AG09319 (cell line): Measurements from ENCODE around the gene ACTR10.
A peak's percentile ranks its signal among the peaks of the same experiment; 100 is the strongest.

Source experiments
- DNase-seq: peaks from one replicate; pipeline ENCODE4 v3.0.0-alpha.2; 2010; ENCODE audit warnings: low read depth; ENCODE audit errors: extremely low read depth
- TF ChIP-seq, protein P1 (sequence below): IDR thresholded peaks from 2 replicates; pipeline ENCODE4 v1.5.1; 2011; ENCODE audit warnings: low read depth, mild to moderate bottlenecking, inconsistent platforms, low read length, moderate library complexity

The ACTR10 gene

DNA sequence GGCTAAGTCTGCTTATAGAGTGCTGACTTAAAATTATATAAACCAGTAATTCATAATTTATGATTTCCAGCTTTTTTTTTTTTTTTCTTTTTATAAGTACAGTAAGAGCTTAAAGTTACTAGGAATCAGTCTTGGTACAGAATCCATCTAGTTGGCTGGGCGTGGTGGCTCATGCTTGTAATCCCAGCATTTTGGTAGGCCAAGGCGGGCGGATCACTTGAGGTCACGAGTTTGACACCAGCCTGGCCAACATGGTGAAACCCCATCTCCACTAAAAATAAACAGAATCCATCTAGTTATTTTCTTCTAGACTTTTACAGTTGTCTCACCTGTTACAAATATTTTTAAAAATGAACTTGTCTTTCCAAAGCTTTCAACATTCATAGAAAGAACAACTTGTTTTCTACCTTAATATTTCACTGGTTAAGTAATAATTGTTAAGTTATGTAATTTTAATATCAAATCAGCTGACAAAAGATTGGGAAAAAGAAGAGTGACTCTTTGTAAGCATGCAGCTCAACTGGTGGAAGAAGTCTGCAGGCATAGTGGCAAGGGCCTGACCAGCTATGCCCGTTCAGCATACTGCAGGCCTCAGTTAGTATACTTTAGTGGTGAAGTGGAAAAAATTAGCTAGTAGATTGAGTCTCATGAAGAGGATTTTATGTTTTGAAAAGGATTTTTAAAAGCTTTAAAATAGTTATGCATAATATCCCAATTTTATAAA, 27.3 kb downstream of the ACTR10 start:
- TF ChIP-seq, protein P1, sequence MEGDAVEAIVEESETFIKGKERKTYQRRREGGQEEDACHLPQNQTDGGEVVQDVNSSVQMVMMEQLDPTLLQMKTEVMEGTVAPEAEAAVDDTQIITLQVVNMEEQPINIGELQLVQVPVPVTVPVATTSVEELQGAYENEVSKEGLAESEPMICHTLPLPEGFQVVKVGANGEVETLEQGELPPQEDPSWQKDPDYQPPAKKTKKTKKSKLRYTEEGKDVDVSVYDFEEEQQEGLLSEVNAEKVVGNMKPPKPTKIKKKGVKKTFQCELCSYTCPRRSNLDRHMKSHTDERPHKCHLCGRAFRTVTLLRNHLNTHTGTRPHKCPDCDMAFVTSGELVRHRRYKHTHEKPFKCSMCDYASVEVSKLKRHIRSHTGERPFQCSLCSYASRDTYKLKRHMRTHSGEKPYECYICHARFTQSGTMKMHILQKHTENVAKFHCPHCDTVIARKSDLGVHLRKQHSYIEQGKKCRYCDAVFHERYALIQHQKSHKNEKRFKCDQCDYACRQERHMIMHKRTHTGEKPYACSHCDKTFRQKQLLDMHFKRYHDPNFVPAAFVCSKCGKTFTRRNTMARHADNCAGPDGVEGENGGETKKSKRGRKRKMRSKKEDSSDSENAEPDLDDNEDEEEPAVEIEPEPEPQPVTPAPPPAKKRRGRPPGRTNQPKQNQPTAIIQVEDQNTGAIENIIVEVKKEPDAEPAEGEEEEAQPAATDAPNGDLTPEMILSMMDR: no peak
- no peak for DNase-seq

DNA sequence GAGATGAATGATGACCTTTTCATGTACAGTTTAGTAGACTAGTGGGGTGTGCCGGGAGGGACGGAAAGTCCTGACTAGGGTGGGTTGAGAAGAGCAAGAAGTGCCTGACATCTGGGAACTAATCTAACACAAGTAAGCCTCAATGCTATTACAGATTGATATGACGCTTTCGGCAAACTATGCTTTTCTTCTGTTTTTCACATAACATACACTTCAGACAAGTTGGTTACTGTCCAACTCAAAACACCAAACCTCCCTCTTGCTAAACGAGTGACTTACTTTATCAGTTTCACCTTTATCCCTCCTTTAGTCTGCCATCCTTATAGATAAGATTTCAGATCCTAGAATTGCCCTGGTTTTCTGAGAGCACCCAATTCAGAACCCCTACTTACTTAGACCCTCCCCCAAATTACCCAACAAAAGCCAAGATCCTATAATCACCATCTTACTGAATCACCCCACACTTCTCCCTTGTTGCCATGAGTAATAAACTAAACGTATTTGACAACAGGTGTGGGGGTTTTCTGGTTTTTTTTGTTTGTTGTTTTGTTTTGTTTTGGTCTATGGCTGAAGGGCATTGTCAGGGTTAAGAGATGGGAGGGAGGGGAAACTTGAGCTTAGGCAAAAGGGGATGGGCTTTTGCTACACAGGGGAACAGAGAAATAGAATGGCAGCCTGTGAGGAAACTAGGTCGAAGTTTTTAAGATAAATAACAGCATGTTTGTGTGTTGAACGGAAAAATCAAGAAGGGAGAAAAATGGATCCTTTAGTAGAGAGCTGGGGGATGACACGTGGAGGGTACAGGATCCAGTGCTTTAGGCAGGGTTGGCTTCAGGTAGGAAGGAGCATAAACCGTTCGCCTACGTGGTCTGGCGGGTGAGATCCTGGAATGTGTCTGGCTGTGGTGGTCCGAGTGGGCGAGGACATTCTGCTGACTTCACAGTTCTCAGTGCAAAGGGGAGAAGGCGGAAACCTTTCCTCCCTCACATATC, 38.6 kb downstream of the ACTR10 start:
- TF ChIP-seq, protein P1: no peak
- DNase-seq: no peak

DNA sequence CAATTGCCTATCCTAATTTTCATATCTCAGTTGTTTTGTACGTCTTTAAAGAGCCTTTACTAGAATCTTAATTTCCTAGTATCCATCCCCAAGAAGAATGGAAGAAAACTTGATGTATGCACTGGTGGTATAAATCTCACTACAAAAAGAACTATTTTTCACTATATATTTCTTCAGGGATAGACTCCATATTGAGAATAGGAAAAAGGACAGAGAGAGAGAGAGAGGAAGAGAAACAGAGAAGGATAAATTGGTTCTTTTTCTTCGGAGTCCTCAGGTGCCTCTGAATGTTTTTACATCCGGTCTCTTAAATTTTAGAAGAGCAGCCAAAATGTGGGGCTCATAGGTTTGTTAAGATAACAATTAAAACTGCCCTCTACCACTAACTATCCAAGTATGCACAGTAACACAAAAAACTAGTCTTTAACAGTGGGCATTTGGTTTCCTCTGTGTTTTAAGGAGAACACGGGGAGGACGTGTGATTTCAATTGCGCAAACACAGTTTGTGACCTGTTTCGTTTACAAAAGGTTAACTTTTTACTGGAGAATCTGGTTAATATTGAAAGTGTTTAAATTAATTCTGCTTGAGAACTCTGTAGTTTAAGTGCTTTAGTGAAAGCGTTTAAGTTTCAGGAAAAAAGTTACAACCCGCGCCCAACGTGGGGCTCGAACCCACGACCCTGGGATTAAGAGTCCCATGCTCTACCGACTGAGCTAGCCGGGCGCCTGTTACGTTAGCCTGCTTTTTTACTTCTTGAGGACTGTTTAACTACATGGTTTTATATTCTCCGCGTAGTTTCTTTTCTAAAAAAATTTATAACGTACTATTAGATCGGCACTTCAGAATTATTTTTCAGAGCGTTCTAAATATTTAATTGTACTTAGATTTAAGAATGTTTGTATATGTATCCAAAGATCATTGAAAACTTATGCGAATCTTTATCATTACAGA, 39.6 kb downstream of the ACTR10 start:
- TF ChIP-seq, protein P1: no peak
- DNase-seq: peak; percentile 22

DNA sequence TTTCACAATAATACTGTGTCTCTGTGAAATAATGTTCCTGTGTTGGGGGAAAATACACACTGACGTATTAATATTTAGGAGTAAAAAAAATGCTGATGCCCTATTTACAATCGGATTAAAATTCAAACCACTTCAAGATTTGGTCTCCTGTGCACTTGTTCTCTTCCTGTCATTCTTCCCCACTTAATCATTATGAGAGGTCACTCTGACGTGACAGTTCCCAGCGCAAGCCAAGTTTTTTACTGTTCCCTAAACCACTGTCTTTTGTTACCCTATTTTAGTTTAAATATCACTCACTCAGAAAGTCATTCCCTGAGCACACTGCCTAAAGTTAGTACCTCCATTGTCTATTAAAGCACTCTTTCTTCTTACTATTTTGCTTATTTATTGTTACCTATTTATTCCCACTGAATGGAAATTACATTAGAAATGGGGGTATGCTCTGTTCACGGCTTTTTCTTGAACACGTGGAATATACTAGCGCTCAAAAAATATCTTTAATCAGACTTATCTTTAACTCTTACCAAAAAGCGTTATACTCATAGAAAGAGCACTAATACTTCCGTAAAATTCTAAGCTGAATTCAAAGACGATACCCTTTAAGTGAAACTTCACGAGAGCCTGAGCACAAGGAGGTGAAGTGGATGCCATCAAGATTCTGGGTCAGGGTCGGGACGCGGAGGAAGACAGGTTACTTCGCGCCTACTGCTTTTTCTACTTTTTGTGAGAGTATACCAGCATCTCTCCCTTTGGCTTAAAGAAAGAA, 44.0 kb downstream of the ACTR10 start:
- DNase-seq: no peak
- TF ChIP-seq, protein P1: no peak

DNA sequence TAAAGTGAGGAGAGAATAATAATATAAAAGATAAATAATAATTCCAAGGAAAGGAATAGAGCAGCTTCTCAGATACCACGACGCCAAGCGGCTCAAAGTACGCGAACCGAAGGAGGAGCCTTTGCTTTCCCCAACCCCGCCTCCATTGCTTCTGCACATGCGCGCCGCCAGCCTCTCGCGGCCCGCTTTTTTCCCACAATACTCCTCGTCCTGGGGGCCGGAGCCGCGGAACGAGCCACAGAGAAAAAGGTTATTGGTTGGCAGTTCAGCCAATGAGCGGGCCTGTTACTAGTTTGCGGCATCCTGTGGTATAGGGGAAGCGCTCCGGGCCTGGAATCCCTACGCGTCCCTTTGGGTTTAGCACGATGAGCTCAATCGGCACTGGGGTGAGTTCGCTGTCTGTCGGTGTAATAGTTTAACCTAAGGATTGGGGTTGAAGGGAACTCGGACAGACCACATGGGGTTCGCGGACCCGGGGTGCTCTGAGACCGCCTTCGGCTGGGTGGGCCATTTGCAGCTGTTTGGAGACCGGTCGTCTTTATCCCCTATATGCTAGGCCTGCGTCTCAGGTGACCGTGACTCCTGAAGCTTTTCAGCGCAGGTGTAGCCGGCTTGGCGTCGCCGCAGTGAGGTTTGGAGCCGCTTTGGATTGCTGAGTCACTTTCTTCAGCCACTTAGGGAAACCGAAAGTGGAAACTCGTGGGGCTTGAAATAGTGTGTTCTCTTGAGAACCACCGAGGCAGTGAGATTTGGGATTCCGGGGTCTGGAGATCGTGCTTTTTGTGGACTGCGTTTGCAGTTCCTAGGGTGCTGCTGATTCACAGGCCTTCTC, 44.8 kb downstream of the ACTR10 start, which contains the start of gene PSMA3:
TSS of gene PSMA3 (plus strand) at position 288 of the 832 bp plus-strand sequence. CDS start at position 366, 78 bp downstream.
- TF ChIP-seq, protein P1: no peak
- peak; percentile 92 for DNase-seq
